ENCODE results near the gene DLGAP3.

Gene DLGAP3

GRCh38 chr1:34928066-34928696 lies 1.3 kb downstream of the DLGAP3 start:
- DNase-seq (ENCODE audit: low spot score) = no peak

GRCh38 chr1:34927316-34927715 lies 2.1 kb downstream of the DLGAP3 start:
- DNase-seq (ENCODE audit: low spot score) = no peak

GRCh38 chr1:34926894-34927293 lies 2.6 kb downstream of the DLGAP3 start:
- DNase-seq (ENCODE audit: low spot score) = no peak

- DNase-seq (ENCODE audit: low spot score) = no peak
These were observed 3.3 kb downstream of the DLGAP3 start for GRCh38 chr1:34926156-34926555.

GRCh38 chr1:34925730-34926129 lies 3.7 kb downstream of the DLGAP3 start:
- no peak for DNase-seq (ENCODE audit: low spot score)

GRCh38 chr1:34924759-34925555 lies 4.5 kb downstream of the DLGAP3 start:
- peak; percentile 32 for DNase-seq (ENCODE audit: low spot score)

- no peak for DNase-seq (ENCODE audit: low spot score)
These were observed 6.0 kb downstream of the DLGAP3 start for GRCh38 chr1:34923490-34923889.

GRCh38 chr1:34918977-34919561 lies 10.4 kb downstream of the DLGAP3 start:
- DNase-seq (ENCODE audit: low spot score) = no peak

GRCh38 chr1:34918386-34918976 lies 11.0 kb downstream of the DLGAP3 start:
- DNase-seq (ENCODE audit: low spot score) = no peak

GRCh38 chr1:34917017-34917416 lies 12.4 kb downstream of the DLGAP3 start:
- no peak for DNase-seq (ENCODE audit: low spot score)

GRCh38 chr1:34916104-34916503 lies 13.3 kb downstream of the DLGAP3 start:
- DNase-seq (ENCODE audit: low spot score) = no peak

GRCh38 chr1:34915521-34915920 lies 13.9 kb downstream of the DLGAP3 start:
- no peak for DNase-seq (ENCODE audit: low spot score)

- DNase-seq (ENCODE audit: low spot score) = no peak
These were observed 14.5 kb downstream of the DLGAP3 start for GRCh38 chr1:34914958-34915357.

GRCh38 chr1:34911465-34911864 lies 18.0 kb downstream of the DLGAP3 start:
- no peak for DNase-seq (ENCODE audit: low spot score)

GRCh38 chr1:34910425-34910824 lies 19.0 kb downstream of the DLGAP3 start:
- DNase-seq (ENCODE audit: low spot score) = no peak

GRCh38 chr1:34908369-34908768 lies 21.1 kb downstream of the DLGAP3 start:
- no peak for DNase-seq (ENCODE audit: low spot score)

GRCh38 chr1:34907487-34908090 lies 21.9 kb downstream of the DLGAP3 start:
- DNase-seq (ENCODE audit: low spot score) = no peak

- DNase-seq (ENCODE audit: low spot score) = no peak
These were observed 22.7 kb downstream of the DLGAP3 start for GRCh38 chr1:34906756-34907155.

- no peak for DNase-seq (ENCODE audit: low spot score)
These were observed 23.2 kb downstream of the DLGAP3 start for GRCh38 chr1:34906222-34906621.

- DNase-seq (ENCODE audit: low spot score) = no peak
These were observed 24.4 kb downstream of the DLGAP3 start for GRCh38 chr1:34905098-34905459.

GRCh38 chr1:34904236-34905097 lies 25.0 kb downstream of the DLGAP3 start:
- no peak for DNase-seq (ENCODE audit: low spot score)

GRCh38 chr1:34901919-34902318 lies 27.5 kb downstream of the DLGAP3 start:
- no peak for DNase-seq (ENCODE audit: low spot score)

Measured in activated CD4-positive, alpha-beta T cell treated with anti-CD3 and anti-CD28 coated beads, Interleukin-2, Interleukin-4, amounts not matched to agents 100 ng/mL and 50 ng/mL, durations not matched to agents 16 hours and 8 hours (primary cell).